Iris pigment epithelial cell (primary cell): ENCODE measurements around the gene CERKL.

ENCODE experiments used
- DNase-seq: peaks from one replicate; pipeline ENCODE4 v3.0.0-alpha.2; 2011; ENCODE audit warnings: low read depth

Gene CERKL

GRCh38 chr2:181500201-181500600 is 156.7 kb downstream of the CERKL start:
- DNase-seq, result no peak

GRCh38 chr2:181499231-181499630 is 157.7 kb downstream of the CERKL start:
- no peak for DNase-seq
